Left hindlimb (tissue), 1 donor: ENCODE data around the gene C9orf85.
A peak's percentile ranks its signal among the peaks of the same experiment; 100 is the strongest.
"Not testable (repeated sequence)": the region's sequence is repeated elsewhere in the genome, so short reads cannot be mapped to it uniquely, and the experiment has no call there.

Experiments
- DNase-seq: peaks from one replicate; pipeline ENCODE4 v3.0.0-alpha.2; 2018

The C9orf85 gene, protein sequence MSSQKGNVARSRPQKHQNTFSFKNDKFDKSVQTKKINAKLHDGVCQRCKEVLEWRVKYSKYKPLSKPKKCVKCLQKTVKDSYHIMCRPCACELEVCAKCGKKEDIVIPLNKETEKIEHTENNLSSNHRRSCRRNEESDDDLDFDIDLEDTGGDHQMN

DNA sequence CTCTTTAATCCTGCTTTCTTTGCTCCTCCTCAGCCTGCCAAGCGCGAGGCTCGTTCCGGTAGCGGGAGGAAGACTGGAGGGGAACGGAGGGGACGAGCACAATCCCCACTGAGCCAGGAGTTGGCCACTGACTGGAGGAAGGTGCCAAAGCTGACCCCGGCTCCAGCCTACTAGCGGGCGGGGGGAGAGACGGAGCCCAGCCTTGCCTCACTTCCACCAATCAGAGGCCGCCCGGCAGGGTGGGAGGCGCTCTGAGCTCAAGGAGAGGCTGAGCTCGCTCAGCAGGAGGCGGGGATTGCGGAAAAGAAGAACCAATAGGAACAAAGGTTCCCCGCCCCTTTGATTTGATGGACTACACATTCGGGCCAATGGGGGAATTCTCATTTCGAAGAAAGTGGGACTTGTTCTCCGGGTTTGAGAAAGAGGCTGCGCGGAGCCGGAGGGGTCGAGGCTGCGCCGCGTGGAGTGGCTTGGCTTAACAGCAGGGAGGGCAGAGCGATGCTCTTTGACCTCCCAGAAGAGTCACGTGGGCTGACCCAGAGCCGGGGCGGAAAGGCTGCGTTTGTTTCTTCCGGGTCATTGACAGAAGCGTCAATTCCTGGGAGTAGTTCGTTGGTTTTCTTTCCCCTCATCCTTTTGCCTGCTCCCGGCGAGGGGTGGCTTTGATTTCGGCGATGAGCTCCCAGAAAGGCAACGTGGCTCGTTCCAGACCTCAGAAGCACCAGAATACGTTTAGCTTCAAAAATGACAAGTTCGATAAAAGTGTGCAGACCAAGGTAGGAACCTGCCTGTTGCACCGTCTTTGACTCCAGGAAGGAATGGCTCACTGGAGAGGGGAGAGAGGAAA, at the start of gene C9orf85, which contains the start of gene ABHD17B:
TSS of gene C9orf85 (plus strand) at position 579 of the 847 bp plus-strand sequence. CDS start at position 675, 96 bp downstream.
TSS of gene ABHD17B (minus strand) at position 133 of the 847 bp plus-strand sequence. CDS start 36,113 bp downstream, outside the sequence.
- DNase-seq, result peak; percentile 99

DNA sequence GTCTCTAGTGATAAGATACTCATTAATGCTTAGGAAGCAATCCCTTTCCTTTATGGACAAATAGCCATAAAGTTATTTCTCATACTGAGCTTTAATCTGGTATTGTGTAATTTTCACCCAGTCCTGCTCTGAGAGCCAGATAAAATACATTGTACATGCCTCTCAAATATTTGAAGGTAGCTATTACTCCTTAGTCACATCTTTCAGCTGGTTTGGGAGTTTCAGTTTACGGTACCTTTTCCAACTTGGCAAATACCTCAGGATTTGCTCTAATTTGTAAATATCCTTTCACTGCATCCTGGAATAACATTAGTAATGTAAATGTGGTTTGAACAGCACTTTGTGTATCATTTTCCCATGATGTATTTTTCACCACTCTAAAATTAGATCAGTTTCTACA, 47.8 kb upstream of the C9orf85 start:
- no peak for DNase-seq

DNA sequence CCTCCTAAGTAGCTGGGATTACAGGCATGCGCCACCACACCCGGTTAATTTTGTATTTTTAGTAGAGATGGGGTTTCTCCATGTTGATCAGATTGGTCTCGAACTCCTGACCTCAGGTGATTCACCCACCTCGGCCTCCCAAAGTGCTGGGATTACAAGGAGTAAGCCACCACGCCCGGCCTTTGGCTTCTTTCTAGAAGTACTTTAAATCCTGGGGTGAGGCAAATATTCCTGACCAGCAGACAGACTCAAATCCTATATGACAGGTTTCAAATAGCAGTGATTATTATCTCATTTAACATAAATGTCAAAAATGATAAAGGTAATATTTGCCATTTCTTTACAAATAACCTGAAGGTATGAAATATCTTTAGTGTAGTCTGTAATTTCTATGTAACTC, 36.1 kb upstream of the C9orf85 start:
- DNase-seq, result no peak

DNA sequence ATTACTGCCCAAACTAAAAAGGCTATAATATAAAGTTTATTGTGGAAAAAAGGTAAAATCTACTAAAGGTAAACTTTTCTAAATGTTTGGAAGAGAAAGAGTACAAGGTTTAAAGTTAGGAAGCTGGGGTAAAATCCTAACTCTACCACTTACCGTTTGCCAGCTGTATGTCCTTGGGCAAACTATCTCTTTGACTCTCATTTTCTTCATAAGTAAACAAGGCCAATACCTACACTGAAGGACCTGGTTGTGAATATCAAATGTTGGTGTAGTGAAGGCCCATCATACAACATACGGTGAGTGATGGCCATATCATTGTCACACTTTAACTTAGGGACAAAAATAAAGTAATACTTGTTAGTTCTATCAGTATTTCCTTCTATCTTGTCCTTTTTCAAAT, 35.3 kb upstream of the C9orf85 start:
- DNase-seq, result no peak

DNA sequence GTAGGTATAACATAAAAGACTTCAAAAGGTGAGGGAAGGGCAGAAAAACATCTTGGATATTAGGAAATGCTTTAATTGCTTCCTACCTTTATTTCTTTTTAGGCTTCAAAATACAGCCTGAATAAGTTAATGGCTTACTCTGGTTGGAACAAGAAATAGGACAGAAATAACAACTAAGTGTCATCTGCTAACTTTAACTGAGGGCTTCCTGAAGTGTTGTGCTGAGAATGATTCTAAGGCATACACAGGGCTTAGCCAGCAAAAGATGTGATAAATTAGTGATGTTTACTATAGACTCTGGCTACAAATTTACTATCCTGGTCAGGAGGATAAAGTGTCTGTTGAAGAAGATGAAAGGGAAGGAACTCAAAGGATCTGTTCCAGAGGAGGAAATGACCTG, 34.6 kb upstream of the C9orf85 start:
- no peak for DNase-seq

DNA sequence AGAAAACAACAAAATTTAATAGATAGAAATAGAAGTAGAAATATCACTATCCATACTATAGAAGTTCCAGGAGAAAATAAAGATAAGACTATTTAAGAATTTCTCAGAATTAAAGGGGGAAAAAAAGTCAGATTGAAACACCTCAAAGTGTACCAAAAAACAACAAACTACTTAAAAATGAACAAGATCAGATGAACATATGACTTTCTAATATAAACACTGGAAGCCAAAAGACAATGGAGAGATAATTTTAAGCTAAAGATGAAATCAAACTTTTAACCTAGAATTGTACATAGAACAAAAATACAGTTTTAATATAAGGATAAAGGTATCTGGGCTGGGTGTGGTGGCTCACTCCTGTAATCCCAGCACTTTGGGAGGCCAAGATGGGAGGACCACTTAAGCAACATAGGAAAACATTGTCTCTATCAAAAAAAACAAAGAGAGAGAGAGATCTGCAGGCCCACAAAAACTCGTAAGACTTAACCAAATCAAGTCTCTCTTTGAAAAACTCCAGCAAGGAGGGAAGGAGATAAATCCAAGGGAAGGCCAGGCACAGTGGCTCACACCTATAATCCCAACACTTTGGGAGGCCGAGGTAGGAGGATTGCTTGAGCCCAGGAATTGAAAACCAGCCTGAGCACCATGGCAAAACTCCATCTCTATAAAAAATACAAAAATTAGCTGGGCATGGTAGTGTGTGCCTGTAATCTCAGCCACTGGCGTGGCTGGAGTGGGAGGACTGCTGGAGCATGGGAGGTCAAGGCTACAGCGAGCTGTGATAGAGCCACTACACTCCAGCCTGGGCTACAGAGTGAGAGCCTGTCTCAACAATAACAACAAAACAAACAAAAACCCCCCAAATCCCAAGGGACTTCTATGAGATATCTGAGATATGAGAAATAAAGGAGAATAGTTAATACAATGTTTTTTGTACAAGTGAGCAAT, 32.8 kb upstream of the C9orf85 start:
- DNase-seq, result no peak

DNA sequence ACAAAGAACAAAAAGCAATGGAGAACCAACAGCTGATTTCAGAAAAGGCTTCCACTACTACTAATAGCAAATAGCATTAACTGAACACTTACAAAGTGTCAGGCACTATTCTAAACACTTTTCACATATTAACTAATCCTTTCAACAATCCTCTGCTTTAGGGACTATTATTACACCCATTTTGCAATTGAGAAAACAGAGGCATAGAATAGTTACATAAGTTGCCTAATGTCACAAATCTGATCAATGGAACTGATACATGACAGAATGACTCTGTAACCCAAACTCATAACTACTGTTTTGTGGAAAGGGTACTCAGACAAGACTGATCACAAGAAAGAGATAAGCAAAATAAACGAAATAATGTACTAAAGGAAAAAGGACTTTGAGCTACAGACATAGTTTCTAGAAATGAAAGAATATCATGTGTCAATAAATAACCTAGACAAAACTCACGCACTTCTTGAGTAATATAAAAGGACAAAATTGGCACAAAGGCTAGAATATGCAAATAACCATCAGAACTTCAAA, 31.7 kb upstream of the C9orf85 start:
- DNase-seq, result no peak

DNA sequence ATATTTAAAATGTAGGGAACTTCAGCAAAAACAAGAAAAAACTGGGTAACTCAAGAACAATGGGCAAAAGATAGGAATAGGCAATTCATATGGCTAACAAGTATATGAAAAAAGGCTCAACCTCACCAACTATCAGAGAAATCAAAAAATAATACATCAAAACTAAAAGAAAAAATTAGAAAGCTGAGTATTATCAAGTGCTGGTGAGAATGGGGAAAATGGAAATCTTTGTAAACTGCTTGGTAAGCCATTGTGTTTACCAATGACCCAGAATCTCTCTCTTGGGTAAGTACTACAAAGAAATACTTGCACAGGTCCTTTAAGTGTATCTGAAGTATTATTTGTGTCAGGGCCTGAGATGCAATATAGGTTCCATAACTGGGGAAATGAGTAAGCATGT, 27.4 kb upstream of the C9orf85 start:
- no peak for DNase-seq

DNA sequence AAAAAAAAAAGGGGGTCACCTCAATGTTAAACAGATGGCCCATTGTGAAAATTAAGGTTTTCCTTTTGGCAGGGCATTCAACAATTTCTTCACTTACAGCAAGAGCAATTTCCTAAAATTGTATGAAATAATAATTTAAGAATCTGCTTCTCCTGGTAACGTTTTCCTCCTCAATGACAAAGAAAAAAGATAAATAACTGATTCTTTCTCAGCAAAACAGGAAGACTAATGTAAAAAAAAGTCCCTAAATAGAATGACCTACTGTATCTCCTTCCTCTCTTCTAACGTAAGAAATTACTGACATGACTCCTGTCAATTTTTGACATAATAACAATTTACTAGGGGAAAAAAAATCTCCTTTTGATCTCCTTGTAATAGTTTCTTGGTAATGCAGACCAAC, 26.0 kb upstream of the C9orf85 start:
- DNase-seq, result no peak

DNA sequence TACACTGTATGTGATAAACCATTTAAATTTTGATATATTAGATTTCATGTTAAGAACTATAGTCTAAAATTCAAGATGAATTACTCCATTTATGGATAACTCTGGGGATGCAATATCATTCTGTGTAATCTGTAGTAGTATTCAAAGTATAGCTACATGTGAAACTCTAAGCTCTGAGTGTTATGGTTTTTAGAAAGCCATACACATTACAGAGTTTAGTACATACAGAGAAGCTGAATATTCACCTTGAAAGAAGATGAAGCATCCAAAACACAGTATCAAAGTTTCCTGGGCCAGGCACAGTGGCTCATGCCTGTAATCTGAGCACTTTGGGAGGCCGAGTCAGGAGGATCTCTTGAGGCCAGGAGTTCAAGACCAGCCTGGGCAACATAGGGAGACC, 25.4 kb upstream of the C9orf85 start:
- DNase-seq, result no peak

DNA sequence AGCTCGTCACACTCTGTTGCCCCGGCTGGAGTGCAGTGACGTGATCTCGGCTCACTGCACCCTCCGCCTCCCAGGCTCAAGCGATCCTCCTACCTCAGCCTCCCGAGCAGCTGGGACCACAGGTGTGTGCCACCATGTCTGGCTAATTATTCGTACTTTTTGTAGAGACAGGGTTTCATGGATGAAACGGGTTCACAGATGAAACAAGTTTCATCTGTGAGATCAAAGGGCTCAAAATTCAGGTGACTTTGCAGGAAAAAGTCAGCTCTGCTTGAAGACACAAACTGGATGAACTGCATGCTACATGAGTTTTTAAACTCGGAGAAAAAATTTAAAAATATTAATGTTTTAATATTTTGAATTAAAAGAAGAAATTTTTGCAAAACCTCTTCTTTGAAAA, 24.9 kb upstream of the C9orf85 start:
- no peak for DNase-seq

DNA sequence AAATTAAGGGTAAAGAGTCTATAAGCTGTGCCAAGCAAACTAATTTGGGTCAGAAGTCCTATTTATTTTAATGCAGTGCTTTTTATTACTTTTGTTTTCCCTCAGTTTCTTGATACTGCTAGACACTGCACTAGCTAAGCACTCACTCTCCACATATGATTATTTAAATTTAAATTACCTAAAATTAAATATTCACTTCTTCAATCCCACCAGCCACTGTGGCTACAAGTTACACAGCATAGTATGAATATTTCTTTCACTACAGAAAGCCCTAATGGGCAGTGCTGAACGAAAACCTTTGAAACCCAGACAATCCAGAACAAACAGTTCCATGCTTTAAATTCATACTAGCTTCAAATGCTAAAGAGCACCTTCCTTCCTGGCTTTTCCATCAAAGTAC, 24.1 kb upstream of the C9orf85 start:
- DNase-seq, result no peak

DNA sequence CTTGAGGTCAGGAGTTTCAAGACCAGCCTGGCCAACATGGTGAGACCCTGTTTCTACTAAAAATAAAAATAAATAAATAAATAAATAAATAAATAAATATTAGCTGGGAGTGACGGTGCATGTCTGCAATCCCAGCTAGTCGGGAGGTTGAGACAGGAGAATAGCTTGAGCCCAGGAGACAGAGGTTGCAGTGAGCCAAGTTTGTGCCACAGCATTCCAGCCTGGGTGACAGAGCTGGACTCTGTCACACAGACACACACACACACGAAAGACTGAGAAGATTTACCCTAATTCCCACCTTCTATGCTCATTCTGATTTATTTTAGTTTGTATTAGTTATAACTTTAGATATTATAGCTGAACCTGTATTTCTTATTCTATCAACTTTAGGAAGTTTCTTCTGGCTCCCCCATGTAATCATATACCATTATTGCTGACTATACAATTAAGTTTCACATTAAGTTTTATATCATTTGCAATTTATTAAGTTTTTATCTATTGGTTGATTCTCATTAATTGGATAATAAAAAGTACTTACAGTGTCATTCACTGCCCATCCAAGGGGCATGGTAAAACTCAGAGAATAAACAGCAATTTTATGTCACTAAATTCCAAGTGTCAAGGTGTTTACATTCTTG, 21.3 kb upstream of the C9orf85 start:
- DNase-seq, result no peak

DNA sequence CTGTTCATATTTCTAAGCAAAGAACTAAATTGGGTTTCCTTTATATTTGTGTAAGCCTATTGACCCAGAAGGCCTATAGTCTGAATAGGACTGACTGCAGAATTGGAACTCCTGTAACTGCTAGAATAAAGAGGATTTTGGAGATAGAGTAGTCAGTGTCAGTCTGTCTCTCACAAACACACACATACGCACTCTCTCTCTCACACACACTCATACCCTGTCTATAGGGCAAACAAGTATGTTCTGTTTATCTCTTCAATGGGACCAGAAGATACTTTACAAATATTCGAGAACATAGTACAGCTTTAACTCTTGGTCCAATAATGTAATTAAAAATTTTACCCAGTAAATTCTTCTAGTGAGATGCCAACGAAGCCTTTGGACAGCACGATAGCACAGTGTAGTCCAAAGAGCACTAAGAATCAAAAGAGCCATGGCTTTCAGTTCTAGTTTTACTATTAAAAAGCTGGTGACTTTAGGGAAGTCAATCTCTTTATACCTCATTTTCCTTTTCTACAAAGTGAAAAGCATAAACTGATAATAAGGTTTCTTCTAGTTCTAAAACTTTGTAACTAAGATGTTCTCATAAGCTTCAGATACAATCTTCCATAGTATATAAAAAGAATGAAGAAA, 19.8 kb upstream of the C9orf85 start:
- no peak for DNase-seq

DNA sequence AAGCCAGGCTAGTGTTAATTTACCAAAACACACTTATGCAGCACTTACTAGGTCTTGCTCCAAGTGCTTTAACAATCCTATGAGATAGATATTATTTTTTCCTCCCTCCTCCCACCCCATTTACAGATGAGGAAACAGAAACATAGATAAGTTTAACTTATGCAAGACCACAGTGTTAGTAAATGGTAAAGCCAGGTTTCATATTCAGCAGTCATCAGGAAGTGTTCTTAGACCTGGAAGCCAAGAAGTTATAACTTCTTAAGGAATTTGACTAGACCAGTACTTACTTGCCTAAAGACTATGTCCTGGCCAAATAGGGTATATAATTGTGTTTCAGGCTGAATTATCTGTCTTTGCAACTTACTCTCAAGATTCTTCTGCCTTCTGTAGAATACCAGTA, 16.3 kb upstream of the C9orf85 start:
- no peak for DNase-seq

DNA sequence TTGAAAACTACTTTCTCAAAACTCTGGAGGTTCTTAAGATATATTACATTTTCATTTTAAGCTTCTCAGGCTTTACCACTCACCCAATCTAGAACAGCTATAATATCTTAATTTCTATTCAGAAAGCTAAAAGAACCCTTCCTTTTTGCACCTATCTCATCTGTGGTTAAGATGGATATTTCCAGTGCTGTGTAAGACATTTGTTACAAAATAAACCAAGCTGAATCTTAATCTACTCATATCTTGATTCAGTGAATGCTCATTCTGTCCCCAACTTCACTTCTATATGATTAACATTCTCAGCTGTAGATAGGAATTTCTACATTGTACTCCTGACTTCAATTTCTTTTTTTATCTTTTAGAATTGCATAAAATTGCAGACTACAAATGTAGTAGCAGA, 15.5 kb upstream of the C9orf85 start:
- no peak for DNase-seq

DNA sequence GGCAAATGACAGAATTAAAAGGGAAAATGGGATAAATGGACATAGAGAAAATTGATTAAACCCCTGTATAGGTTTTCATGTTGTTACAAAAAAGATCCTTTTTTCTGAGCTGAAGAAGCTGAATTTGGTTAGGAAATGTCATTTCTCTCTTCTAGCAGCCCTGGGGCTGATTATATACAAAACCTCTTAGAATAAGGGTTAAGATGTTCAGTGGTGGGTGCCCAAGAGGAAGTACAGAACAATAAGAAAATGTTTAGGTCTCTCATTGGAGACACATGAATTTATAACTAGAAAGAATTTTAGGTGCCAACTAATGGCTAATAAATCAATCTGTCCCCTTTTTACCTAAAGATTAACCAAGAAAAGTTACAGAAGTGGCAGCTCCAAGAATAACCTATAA, 14.7 kb upstream of the C9orf85 start:
- DNase-seq, result no peak

DNA sequence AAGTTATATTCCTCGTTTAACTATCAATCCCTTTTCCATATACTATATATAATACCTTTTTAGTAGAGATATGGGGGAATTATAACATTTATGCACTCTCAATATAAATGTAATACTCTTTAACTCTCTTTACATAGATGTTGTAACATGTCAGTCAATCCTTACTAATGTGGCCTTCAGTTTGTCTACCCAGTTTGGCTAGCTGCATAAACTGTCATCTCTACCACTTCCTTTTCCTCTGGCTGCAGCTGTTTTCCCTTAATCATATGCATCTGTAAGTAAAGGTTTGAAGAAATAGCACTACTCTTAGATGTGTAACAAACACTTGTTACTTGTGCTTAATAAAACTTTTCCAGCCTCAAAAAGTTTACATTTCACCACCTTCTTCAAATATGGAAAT, 13.9 kb upstream of the C9orf85 start:
- DNase-seq, result no peak

DNA sequence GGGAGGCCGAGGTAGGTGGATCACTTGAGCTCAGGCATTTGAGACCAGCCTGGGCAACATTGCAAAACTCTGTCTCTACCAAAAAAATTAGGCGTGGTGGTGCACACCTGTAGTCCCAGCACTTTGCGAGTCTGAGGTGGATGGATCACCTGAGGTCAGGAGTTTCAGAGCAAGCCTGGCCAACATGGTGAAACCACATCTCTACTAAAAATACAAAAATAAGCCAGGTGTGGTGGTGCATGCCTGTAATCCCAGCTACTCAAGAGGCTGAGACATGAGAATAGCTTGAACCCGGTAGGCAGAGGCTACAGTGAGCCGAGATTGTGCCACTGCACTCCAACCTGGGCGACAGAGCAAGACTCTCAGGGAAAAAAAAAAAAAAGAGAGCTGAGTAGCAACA, 12.7 kb upstream of the C9orf85 start:
- DNase-seq, result not testable (repeated sequence)

DNA sequence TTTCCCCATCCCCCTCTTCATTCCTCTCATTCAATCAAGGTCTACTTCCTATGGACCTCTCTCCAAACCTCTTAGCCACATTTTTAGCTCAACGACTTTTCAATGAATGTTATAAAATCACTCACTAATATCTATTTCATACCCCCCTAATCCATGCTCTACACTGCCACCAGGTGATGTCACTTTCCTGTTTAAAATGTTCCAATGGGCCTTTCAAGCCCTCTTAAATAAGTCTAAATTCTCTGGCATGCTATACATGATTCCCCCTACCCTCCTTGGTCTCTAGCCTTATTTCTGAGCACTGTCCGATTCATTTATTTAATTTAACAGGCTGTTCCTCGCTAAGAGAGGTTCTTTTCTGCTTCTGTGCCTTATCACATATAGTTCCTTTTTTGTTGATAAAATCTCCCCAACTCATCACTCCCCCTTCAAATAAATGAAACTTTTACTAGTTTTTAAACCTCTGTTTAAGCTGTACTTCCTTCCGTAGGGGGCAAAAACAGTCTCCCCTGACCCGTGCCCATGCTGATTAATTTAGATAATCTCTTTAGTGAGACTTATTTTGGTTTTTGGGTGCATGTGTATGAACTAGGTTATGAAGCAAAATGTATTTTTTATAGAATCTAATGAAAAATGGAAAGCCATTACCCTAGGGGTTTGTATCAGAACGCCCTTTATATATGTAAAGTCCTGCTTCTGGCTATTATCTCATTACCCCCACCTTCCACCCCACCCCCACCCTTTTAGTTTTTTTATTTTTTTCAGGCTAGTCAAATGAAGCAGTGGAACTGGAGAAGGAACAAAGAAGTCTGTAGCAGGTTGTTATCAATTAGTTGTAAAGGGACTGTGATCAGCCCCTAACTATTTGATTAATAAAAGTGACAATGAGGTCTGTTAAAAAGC, 9.5 kb upstream of the C9orf85 start:
- no peak for DNase-seq

DNA sequence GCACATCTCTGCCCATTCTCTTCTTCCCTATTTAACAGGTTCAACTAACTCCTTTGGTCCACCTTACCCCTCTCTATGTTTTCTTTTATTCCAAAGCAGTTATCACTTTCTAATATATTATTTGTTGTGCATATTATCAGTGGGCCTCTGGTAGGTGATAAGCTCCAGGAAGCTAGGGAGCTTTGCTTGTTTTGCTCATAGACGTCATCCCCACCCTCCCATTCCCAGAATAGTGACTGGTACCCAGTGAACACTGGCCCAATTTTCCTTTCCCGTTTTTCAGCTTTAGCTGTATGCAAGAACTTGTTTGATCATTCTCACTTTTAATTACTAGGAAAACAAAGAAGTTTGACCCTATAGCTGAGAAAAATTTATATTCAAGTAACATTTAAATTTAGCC, 7.4 kb upstream of the C9orf85 start:
- DNase-seq, result no peak
